K562 (cell line): ENCODE measurements around the gene CARD8. TPM values are rescaled to one million over a fixed set of nuclear protein-coding genes. Genes with fewer than 3 reads are reported as not detected.
A peak's percentile ranks its signal among the peaks of the same experiment; 100 is the strongest.

Experiments
- CBFA2T2 ChIP-seq: fragments of 450-650 bp; conservative IDR thresholded peaks from 2 replicates; pipeline ENCODE4 v1.6.1; 2017; ENCODE audit warnings: mild to moderate bottlenecking
- MCM3 ChIP-seq: fragments of 450-650 bp; IDR thresholded peaks from 2 replicates; pipeline ENCODE4 v1.6.1; 2016
- MCM5 ChIP-seq: fragments of 450-650 bp; IDR thresholded peaks from 2 replicates; pipeline ENCODE4 v1.6.1; 2016; ENCODE audit warnings: low read depth
- MEF2D ChIP-seq: conservative IDR thresholded peaks from 2 replicates; pipeline ENCODE4 v1.6.1; 2016; ENCODE audit warnings: low read depth, missing genetic modification characterization, missing compliant biosample characterization
- NR1H2 ChIP-seq: sonication (generic); formaldehyde crosslinking; IDR thresholded peaks from 2 replicates; pipeline ENCODE4 v1.4.0; 2020; ENCODE audit warnings: mild to moderate bottlenecking, missing genetic modification reagents
- SFPQ ChIP-seq: fragments of 200-400 bp; formaldehyde crosslinking; IDR thresholded peaks from 2 replicates; pipeline ENCODE4 v1.6.1; 2017; ENCODE audit warnings: mild to moderate bottlenecking, low read depth, low read length, moderate library complexity
- SP2 ChIP-seq: IDR thresholded peaks from 2 replicates; pipeline ENCODE4 v1.6.1; 2011; ENCODE audit warnings: mild to moderate bottlenecking, low read depth, low read length, moderate library complexity; ENCODE audit not compliant: poor library complexity, severe bottlenecking; ENCODE audit errors: extremely low read depth
- ZBTB7A ChIP-seq: IDR thresholded peaks from 2 replicates; pipeline ENCODE4 v1.6.1; 2011; ENCODE audit warnings: low read depth, mild to moderate bottlenecking, low read length, moderate library complexity, borderline replicate concordance; ENCODE audit not compliant: control insufficient read depth
- ZNF384 ChIP-seq: IDR thresholded peaks from 2 replicates; pipeline ENCODE4 v1.6.1; 2012; ENCODE audit warnings: low read depth, low read length, improper control_type of control experiment
- polyA plus RNA-seq, 8 experiments: library from polyadenylated mRNA; depleted of rRNA in 4 of 8; stranded (reverse) in 5 of 8; unstranded in 3 of 8; fragments of >200 nt; fragmentation: Nextera tagmentation in 2 of 8; fragmentation: Illumina TruSeq in 1 of 8; extraction: Ambion mirVana in 2 of 8; extraction: Trizol in 1 of 8; gene quantifications; 2 replicates each; pipeline versions ENCODE4 v1.2.1 to v1.2.3, GENCODE V29; 2011 to 2014; ENCODE audit warnings: inconsistent platforms in 1 of 8, missing spikeins in 1 of 8
- total RNA-seq, 7 experiments: library from RNA; depleted of rRNA in 6 of 7; stranded (reverse); fragments of >200 nt in 6 of 7; fragmentation: Illumina TruSeq in 2 of 7; extraction: Trizol in 2 of 7; gene quantifications; 2 replicates each; pipeline versions ENCODE4 v1.2.1 to v1.2.3, GENCODE V29; 2011 to 2021; ENCODE audit warnings: low replicate concordance in 1 of 7
- TF ChIP-seq, protein P1 (sequence below), 3 experiments: fragments of 200-800 bp in 1 of 3; sonication (Bioruptor generic) in 1 of 3; sonication (generic) in 1 of 3; formaldehyde crosslinking in 1 of 3; IDR thresholded peaks; 2 replicates each; pipeline versions ENCODE4 v1.6.1 to v1.8.0; 2016 to 2022; ENCODE audit warnings: mild to moderate bottlenecking in 2 of 3, missing compliant biosample characterization in 2 of 3, missing genetic modification characterization in 2 of 3, missing genetic modification reagents in 1 of 3
- TF ChIP-seq, protein P2 (sequence below): fragments of 450-650 bp; formaldehyde crosslinking; conservative IDR thresholded peaks from 2 replicates; pipeline ENCODE4 v1.4.0; 2022; ENCODE audit warnings: mild to moderate bottlenecking, missing genetic modification characterization
- TF ChIP-seq, protein P3 (sequence below): fragments of 250-450 bp; sonication (Bioruptor Pico); IDR thresholded peaks from 2 replicates; pipeline ENCODE4 v1.4.0; 2020; ENCODE audit warnings: mild to moderate bottlenecking
- TF ChIP-seq, protein P4 (sequence below): fragments of 250-450 bp; sonication (Bioruptor Pico); IDR thresholded peaks from 2 replicates; pipeline ENCODE4 v1.4.0; 2020

CARD8 gene
- total and polyA plus RNA-seq, 9 of the 15 experiments (the other 6 are each of a cell fraction or from before 2014, with no cell fraction given): 11.5 to 26.4 (median 20.8) TPM

DNA sequence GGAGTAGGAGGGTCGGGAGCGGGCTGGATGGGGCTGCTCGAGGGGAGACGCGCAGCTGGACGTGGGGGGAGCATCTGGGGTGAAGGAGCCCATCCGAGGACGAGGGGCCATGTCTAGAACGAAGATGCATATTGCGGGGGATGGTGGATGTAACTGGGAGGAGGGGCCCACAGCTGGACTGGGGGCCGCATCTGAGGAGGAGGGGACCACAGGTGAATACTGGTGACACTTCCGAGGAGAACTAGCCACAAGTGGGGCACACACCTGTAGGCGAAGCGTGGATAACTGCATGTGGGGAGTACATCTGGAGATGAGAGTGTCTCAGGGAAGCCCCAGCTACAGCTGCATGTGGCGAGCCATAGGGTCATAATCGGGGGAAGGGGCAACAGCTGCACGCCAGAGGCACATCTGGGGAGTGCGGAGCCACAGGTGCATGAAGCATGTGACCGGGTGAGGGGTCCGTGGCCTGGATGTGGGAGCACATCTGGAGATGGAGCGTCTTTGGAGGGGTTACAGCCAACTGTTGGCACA lies 84.8 kb downstream of the CARD8 start (continued):
- no peak for TF ChIP-seq MCM3
- TF ChIP-seq, protein P1, sequence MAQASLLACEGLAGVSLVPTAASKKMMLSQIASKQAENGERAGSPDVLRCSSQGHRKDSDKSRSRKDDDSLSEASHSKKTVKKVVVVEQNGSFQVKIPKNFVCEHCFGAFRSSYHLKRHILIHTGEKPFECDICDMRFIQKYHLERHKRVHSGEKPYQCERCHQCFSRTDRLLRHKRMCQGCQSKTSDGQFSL (CRISPR knock-in tag; IDR thresholded peaks at IDR 0.05): peak; percentile 82
- TF ChIP-seq, protein P1 (tag; IDR thresholded peaks at IDR 0.05): no peak
- no peak for TF ChIP-seq NR1H2 (CRISPR knock-in tag)
- TF ChIP-seq, protein P2, sequence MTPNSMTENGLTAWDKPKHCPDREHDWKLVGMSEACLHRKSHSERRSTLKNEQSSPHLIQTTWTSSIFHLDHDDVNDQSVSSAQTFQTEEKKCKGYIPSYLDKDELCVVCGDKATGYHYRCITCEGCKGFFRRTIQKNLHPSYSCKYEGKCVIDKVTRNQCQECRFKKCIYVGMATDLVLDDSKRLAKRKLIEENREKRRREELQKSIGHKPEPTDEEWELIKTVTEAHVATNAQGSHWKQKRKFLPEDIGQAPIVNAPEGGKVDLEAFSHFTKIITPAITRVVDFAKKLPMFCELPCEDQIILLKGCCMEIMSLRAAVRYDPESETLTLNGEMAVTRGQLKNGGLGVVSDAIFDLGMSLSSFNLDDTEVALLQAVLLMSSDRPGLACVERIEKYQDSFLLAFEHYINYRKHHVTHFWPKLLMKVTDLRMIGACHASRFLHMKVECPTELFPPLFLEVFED (CRISPR knock-in tag): no peak
- no peak for TF ChIP-seq ZBTB7A
- peak; percentile 20; the same call in 1 of the 2 replicates for TF ChIP-seq CBFA2T2
- TF ChIP-seq SFPQ: no peak
- TF ChIP-seq MEF2D (tag): no peak
- TF ChIP-seq, protein P3, sequence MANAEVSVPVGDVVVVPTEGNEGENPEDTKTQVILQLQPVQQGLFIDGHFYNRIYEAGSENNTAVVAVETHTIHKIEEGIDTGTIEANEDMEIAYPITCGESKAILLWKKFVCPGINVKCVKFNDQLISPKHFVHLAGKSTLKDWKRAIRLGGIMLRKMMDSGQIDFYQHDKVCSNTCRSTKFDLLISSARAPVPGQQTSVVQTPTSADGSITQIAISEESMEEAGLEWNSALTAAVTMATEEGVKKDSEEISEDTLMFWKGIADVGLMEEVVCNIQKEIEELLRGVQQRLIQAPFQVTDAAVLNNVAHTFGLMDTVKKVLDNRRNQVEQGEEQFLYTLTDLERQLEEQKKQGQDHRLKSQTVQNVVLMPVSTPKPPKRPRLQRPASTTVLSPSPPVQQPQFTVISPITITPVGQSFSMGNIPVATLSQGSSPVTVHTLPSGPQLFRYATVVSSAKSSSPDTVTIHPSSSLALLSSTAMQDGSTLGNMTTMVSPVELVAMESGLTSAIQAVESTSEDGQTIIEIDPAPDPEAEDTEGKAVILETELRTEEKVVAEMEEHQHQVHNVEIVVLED: no peak
- no peak for TF ChIP-seq SP2
- TF ChIP-seq, protein P4, sequence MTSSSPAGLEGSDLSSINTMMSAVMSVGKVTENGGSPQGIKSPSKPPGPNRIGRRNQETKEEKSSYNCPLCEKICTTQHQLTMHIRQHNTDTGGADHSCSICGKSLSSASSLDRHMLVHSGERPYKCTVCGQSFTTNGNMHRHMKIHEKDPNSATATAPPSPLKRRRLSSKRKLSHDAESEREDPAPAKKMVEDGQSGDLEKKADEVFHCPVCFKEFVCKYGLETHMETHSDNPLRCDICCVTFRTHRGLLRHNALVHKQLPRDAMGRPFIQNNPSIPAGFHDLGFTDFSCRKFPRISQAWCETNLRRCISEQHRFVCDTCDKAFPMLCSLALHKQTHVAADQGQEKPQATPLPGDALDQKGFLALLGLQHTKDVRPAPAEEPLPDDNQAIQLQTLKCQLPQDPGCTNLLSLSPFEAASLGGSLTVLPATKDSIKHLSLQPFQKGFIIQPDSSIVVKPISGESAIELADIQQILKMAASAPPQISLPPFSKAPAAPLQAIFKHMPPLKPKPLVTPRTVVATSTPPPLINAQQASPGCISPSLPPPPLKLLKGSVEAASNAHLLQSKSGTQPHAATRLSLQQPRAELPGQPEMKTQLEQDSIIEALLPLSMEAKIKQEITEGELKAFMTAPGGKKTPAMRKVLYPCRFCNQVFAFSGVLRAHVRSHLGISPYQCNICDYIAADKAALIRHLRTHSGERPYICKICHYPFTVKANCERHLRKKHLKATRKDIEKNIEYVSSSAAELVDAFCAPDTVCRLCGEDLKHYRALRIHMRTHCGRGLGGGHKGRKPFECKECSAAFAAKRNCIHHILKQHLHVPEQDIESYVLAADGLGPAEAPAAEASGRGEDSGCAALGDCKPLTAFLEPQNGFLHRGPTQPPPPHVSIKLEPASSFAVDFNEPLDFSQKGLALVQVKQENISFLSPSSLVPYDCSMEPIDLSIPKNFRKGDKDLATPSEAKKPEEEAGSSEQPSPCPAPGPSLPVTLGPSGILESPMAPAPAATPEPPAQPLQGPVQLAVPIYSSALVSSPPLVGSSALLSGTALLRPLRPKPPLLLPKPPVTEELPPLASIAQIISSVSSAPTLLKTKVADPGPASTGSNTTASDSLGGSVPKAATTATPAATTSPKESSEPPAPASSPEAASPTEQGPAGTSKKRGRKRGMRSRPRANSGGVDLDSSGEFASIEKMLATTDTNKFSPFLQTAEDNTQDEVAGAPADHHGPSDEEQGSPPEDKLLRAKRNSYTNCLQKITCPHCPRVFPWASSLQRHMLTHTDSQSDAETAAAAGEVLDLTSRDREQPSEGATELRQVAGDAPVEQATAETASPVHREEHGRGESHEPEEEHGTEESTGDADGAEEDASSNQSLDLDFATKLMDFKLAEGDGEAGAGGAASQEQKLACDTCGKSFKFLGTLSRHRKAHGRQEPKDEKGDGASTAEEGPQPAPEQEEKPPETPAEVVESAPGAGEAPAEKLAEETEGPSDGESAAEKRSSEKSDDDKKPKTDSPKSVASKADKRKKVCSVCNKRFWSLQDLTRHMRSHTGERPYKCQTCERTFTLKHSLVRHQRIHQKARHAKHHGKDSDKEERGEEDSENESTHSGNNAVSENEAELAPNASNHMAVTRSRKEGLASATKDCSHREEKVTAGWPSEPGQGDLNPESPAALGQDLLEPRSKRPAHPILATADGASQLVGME (CRISPR knock-in tag): no peak
- no peak for TF ChIP-seq ZNF384
- no peak for TF ChIP-seq MCM5
